GM12878 (cell line): ENCODE data around the gene OR51D1. TPM values are rescaled to one million over a fixed set of nuclear protein-coding genes. Genes with fewer than 3 reads are reported as not detected.

Experiments
- CBX5 ChIP-seq: sonication (generic); IDR thresholded peaks from 2 replicates; pipeline ENCODE4 v1.6.1; 2016; ENCODE audit warnings: low read depth, moderate library complexity, mild to moderate bottlenecking, inconsistent platforms
- CHD4 ChIP-seq: fragments of 200-600 bp; sonication (generic); IDR thresholded peaks from 2 replicates; pipeline ENCODE4 v1.6.1; 2016; ENCODE audit warnings: mild to moderate bottlenecking
- CREM ChIP-seq: IDR thresholded peaks from 2 replicates; pipeline ENCODE4 v1.6.1; 2014; ENCODE audit warnings: antibody characterized with exemption, low read depth
- GABPA ChIP-seq: IDR thresholded peaks from 2 replicates; pipeline ENCODE4 v1.6.1; 2014; ENCODE audit warnings: antibody characterized with exemption, low read depth, mild to moderate bottlenecking, inconsistent platforms
- HDGF ChIP-seq: fragments of 450-650 bp; IDR thresholded peaks from 2 replicates; pipeline ENCODE4 v1.6.1; 2016; ENCODE audit warnings: antibody characterized with exemption
- MEF2B ChIP-seq: fragments of 450-650 bp; IDR thresholded peaks from 2 replicates; pipeline ENCODE4 v1.6.1; 2018; ENCODE audit warnings: mild to moderate bottlenecking, moderate library complexity; ENCODE audit not compliant: partially characterized antibody, poor library complexity, severe bottlenecking
- MLLT1 ChIP-seq: fragments of 450-650 bp; IDR thresholded peaks from 2 replicates; pipeline ENCODE4 v1.6.1; 2016; ENCODE audit warnings: mild to moderate bottlenecking
- NFYA ChIP-seq: IDR thresholded peaks from 2 replicates; pipeline ENCODE4 v1.6.1; 2011; ENCODE audit warnings: low read depth, mild to moderate bottlenecking, low read length, improper control_type of control experiment, borderline replicate concordance
- NR2C1 ChIP-seq: fragments of 450-650 bp; IDR thresholded peaks from 2 replicates; pipeline ENCODE4 v1.6.1; 2017; ENCODE audit warnings: antibody characterized with exemption, mild to moderate bottlenecking, moderate library complexity
- SMAD1 ChIP-seq: fragments of 450-650 bp; IDR thresholded peaks from 2 replicates; pipeline ENCODE4 v1.6.1; 2018; ENCODE audit warnings: mild to moderate bottlenecking, low read depth; ENCODE audit not compliant: partially characterized antibody
- SPI1 ChIP-seq: IDR thresholded peaks from 2 replicates; pipeline ENCODE4 v1.6.1; 2011; ENCODE audit warnings: low read depth, mild to moderate bottlenecking, low read length, moderate library complexity, borderline replicate concordance; ENCODE audit not compliant: insufficient read depth
- STAT3 ChIP-seq: IDR thresholded peaks from 2 replicates; pipeline ENCODE4 v1.6.1; 2011; ENCODE audit warnings: low read depth, low read length, improper control_type of control experiment
- SUZ12 ChIP-seq: fragments of 200-600 bp; sonication (generic); IDR thresholded peaks from one replicate; pipeline ENCODE4 v1.6.1; 2018; ENCODE audit warnings: antibody characterized with exemption, mild to moderate bottlenecking; ENCODE audit not compliant: unreplicated experiment
- ZBTB33 ChIP-seq: fragments of 450-650 bp; IDR thresholded peaks from 2 replicates; pipeline ENCODE4 v1.6.1; 2017; ENCODE audit warnings: mild to moderate bottlenecking
- polyA plus RNA-seq, 11 experiments: library from polyadenylated mRNA; depleted of rRNA in 4 of 11; unstranded in 6 of 11; stranded (reverse) in 5 of 11; fragments of >200 nt; fragmentation: Nextera tagmentation in 4 of 11; fragmentation: Illumina TruSeq in 1 of 11; extraction: Ambion mirVana in 4 of 11; extraction: Trizol in 1 of 11; gene quantifications; 1 replicate in 1 of 11; 2 replicates in 10 of 11; pipeline versions ENCODE4 v1.2.1 to v1.2.3, GENCODE V29; 2011 to 2016; ENCODE audit warnings: inconsistent platforms in 2 of 11, missing spikeins in 2 of 11, low read depth in 1 of 11
- total RNA-seq, 4 experiments: library from RNA; depleted of rRNA in 3 of 4; stranded (reverse); fragments of >200 nt in 3 of 4; fragmentation: Illumina TruSeq in 1 of 4; extraction: Trizol in 1 of 4; gene quantifications; 2 replicates each; pipeline versions ENCODE4 v1.2.1 to v1.2.3, GENCODE V29; 2013 to 2021
- TF ChIP-seq, protein P1 (sequence below): fragments of 450-650 bp; IDR thresholded peaks from 2 replicates; pipeline ENCODE4 v1.6.1; 2018; ENCODE audit warnings: borderline replicate concordance, mild to moderate bottlenecking; ENCODE audit not compliant: partially characterized antibody
- TF ChIP-seq, protein P2 (sequence below): IDR thresholded peaks from 2 replicates; pipeline ENCODE4 v1.6.1; 2011; ENCODE audit warnings: low read depth, low read length, improper control_type of control experiment, borderline replicate concordance
- TF ChIP-seq, protein P3 (sequence below): fragments of 450-650 bp; IDR thresholded peaks from 2 replicates; pipeline ENCODE4 v1.6.1; 2017; ENCODE audit warnings: mild to moderate bottlenecking, moderate library complexity

Gene OR51D1
- total and polyA plus RNA-seq, 10 of the 15 experiments (the other 5 are each of a cell fraction or from before 2014, with no cell fraction given): 0.06 TPM; not detected in 9

DNA sequence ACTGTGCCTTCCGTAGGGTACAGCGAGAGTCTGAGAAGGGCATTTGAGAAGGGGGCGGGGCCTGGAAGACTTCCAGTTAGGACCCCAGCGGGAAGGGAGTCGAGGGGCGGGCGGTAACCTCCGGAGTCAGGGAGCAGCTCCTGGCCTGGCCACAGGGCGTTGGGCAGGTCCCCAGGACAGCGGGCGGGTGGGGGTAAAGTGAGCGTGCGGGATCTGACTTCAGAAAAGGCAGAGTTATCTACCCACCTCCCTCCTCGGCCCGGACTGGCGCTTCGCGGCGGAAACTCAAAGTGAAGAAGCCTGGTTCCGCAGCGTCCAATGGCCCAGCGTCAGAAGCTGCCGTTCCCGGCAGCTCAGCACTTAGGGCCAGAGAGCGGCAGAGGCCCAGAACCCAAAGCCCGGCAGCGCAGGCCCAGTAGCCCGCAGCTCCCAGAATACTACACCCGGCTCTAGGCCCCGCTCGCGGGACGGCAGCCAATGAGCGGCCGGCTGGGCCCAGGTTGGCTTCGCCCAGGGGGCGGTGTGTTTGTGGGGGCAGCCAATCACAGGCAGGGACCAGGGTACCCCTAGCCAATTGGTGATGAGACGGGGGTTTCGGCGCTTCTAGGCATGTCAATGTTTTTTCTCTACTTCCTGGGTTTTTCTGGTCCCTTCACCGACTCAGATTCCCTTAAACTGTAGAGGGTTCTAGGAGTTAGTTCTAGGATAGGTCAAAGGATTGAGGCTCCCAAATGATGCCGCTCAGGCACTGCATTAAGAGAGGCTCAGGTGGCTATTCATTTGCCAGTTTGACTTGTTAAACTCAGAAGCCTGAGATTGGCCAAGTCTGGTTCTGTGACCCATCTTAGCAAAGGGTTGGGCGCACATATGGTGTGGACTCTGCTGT is 29.3 kb upstream of the OR51D1 start, which contains the start of gene TRIM68 (continued):
- TF ChIP-seq, protein P1, sequence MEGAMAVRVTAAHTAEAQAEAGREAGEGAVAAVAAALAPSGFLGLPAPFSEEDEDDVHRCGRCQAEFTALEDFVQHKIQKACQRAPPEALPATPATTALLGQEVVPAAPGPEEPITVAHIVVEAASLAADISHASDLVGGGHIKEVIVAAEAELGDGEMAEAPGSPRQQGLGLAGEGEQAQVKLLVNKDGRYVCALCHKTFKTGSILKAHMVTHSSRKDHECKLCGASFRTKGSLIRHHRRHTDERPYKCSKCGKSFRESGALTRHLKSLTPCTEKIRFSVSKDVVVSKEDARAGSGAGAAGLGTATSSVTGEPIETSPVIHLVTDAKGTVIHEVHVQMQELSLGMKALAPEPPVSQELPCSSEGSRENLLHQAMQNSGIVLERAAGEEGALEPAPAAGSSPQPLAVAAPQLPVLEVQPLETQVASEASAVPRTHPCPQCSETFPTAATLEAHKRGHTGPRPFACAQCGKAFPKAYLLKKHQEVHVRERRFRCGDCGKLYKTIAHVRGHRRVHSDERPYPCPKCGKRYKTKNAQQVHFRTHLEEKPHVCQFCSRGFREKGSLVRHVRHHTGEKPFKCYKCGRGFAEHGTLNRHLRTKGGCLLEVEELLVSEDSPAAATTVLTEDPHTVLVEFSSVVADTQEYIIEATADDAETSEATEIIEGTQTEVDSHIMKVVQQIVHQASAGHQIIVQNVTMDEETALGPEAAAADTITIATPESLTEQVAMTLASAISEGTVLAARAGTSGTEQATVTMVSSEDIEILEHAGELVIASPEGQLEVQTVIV: peak; percentile 17
- TF ChIP-seq HDGF: peak; percentile 53; the same call in 1 of the 2 replicates
- TF ChIP-seq CBX5: no peak
- peak; percentile 75; the same call in 1 of the 2 replicates for TF ChIP-seq MLLT1
- TF ChIP-seq, protein P2, sequence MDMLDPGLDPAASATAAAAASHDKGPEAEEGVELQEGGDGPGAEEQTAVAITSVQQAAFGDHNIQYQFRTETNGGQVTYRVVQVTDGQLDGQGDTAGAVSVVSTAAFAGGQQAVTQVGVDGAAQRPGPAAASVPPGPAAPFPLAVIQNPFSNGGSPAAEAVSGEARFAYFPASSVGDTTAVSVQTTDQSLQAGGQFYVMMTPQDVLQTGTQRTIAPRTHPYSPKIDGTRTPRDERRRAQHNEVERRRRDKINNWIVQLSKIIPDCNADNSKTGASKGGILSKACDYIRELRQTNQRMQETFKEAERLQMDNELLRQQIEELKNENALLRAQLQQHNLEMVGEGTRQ: no peak
- TF ChIP-seq NR2C1: no peak
- TF ChIP-seq NFYA: peak; percentile 46
- TF ChIP-seq MEF2B: no peak
- no peak for TF ChIP-seq CHD4
- TF ChIP-seq SUZ12: no peak
- TF ChIP-seq ZBTB33: no peak
- TF ChIP-seq GABPA: peak; percentile 51; the same call in 1 of the 2 replicates
- TF ChIP-seq STAT3: no peak
- TF ChIP-seq, protein P3, sequence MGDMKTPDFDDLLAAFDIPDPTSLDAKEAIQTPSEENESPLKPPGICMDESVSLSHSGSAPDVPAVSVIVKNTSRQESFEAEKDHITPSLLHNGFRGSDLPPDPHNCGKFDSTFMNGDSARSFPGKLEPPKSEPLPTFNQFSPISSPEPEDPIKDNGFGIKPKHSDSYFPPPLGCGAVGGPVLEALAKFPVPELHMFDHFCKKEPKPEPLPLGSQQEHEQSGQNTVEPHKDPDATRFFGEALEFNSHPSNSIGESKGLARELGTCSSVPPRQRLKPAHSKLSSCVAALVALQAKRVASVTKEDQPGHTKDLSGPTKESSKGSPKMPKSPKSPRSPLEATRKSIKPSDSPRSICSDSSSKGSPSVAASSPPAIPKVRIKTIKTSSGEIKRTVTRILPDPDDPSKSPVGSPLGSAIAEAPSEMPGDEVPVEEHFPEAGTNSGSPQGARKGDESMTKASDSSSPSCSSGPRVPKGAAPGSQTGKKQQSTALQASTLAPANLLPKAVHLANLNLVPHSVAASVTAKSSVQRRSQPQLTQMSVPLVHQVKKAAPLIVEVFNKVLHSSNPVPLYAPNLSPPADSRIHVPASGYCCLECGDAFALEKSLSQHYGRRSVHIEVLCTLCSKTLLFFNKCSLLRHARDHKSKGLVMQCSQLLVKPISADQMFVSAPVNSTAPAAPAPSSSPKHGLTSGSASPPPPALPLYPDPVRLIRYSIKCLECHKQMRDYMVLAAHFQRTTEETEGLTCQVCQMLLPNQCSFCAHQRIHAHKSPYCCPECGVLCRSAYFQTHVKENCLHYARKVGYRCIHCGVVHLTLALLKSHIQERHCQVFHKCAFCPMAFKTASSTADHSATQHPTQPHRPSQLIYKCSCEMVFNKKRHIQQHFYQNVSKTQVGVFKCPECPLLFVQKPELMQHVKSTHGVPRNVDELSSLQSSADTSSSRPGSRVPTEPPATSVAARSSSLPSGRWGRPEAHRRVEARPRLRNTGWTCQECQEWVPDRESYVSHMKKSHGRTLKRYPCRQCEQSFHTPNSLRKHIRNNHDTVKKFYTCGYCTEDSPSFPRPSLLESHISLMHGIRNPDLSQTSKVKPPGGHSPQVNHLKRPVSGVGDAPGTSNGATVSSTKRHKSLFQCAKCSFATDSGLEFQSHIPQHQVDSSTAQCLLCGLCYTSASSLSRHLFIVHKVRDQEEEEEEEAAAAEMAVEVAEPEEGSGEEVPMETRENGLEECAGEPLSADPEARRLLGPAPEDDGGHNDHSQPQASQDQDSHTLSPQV: no peak
- no peak for TF ChIP-seq SMAD1
- TF ChIP-seq SPI1: no peak
- no peak; the same call in 1 of the 2 replicates for TF ChIP-seq CREM
